ENCODE measurements around the gene SMYD4. TPM values are rescaled to one million over a fixed set of nuclear protein-coding genes. Genes with fewer than 3 reads are reported as not detected.

The SMYD4 gene
- total RNA-seq, 1 experiment from 2014 or later: 32.1 TPM

DNA sequence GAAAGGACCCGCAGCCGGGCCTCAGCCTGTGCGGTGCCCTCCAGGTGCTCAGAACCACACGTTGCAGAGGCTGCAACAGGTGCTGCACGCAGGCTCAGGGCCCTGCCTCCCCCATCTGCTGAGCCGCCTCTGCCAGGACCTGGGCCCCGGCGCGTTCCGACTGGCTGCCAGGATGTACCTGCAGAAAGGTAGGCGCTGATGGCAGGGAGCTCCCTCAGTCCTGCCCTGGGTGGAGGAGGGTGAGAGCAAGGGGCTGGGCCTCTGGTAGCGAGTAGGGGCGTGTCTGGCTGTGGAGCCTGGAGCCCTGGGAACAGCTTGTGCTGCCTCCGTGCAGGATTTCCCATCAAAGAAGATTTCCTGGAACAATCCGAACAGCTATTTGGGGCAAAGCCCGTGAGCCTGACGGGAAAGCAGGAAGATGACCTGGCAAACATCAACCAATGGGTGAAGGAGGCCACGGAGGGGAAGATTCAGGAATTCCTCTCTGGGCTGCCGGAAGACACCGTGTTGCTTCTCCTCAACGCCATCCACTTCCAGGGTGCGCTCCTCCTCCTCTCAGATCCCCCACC, 82.6 kb downstream of the SMYD4 start:
- peaks cover 21% of the 10 kb centered on the region for H3K4me1 ChIP-seq
- no peak overlapping the region for H3K4me3 ChIP-seq (ENCODE audit: low read depth, low read length)
- Mint-ChIP-seq H3K9me3 (ENCODE audit: unreplicated experiment) (no peaks in the 10 kb centered on the region), H3K36me3 (ENCODE audit: insufficient read depth, unreplicated experiment) (no peaks in the 10 kb centered on the region), H3K4me3 (ENCODE audit: unreplicated experiment) (no peak overlapping the region), H3K27me3 (ENCODE audit: insufficient read depth, unreplicated experiment) (no peaks in the 10 kb centered on the region), H3K4me1 (ENCODE audit: low read depth, unreplicated experiment) (peaks cover 8% of the 10 kb centered on the region), H3K27ac (ENCODE audit: unreplicated experiment) (no peak overlapping the region)
- ChIA-PET POLR2A (no interaction called here), CTCF (interaction anchor here (0.8 kb wide), 1 partner anchor 36 kb away, joined by 3 read pairs; no protein-coding TSS in a partner anchor)
- intact Hi-C loops (cut with micrococcal nuclease; ENCODE audit: unreplicated experiment): no loop called here
- TF ChIP-seq, protein P1, sequence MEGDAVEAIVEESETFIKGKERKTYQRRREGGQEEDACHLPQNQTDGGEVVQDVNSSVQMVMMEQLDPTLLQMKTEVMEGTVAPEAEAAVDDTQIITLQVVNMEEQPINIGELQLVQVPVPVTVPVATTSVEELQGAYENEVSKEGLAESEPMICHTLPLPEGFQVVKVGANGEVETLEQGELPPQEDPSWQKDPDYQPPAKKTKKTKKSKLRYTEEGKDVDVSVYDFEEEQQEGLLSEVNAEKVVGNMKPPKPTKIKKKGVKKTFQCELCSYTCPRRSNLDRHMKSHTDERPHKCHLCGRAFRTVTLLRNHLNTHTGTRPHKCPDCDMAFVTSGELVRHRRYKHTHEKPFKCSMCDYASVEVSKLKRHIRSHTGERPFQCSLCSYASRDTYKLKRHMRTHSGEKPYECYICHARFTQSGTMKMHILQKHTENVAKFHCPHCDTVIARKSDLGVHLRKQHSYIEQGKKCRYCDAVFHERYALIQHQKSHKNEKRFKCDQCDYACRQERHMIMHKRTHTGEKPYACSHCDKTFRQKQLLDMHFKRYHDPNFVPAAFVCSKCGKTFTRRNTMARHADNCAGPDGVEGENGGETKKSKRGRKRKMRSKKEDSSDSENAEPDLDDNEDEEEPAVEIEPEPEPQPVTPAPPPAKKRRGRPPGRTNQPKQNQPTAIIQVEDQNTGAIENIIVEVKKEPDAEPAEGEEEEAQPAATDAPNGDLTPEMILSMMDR (IDR thresholded peaks at IDR 0.05; ENCODE audit: insufficient read depth in 1 of 2, low read depth in 1 of 2, low read length in 1 of 2, severe bottlenecking in 1 of 2, unreplicated experiment in 1 of 2): no peak
- H3K27me3 ChIP-seq (replicated peaks; ENCODE audit: control insufficient read depth, insufficient read depth, low read length): no peaks in the 10 kb centered on the region
- no TSS peak for BruUV-seq (replicated peaks)
- no peak for DNase-seq
- H3K36me3 ChIP-seq (ENCODE audit: control insufficient read depth, insufficient read depth, low read length): peaks cover 6% of the 10 kb centered on the region
- H3K9me3 ChIP-seq: no peaks in the 10 kb centered on the region

DNA sequence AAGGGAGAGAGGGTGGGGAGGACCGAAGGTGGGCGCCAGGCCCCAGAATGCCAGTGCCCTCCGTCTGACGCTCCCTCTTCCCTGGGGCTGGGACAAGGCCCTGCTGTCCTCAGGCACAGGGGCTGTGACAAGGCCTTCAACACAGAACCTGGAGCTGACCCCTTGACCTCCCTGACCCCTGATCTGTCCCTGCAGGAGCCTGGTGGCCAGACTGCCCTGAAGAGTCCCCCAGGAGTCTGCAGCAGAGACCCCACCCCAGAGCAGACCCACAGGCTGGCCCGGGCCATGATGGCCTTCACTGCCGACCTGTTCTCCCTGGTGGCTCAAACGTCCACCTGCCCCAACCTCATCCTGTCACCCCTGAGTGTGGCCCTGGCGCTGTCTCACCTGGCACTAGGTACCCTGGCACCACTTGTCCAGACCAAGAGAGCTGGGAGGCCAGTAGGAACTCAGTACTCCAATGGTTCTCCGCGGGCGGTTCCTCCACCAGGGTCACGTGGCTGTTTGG, 84.1 kb downstream of the SMYD4 start:
- Mint-ChIP-seq H3K4me3 (ENCODE audit: unreplicated experiment) (no peak overlapping the region), H3K36me3 (ENCODE audit: insufficient read depth, unreplicated experiment) (no peaks in the 10 kb centered on the region), H3K4me1 (ENCODE audit: low read depth, unreplicated experiment) (peaks cover 16% of the 10 kb centered on the region), H3K27me3 (ENCODE audit: insufficient read depth, unreplicated experiment) (no peaks in the 10 kb centered on the region), H3K27ac (ENCODE audit: unreplicated experiment) (no peak overlapping the region), H3K9me3 (ENCODE audit: unreplicated experiment) (no peaks in the 10 kb centered on the region)
- Histone ChIP-seq H3K9me3 (no peaks in the 10 kb centered on the region), H3K4me1 (peaks cover 22% of the 10 kb centered on the region), H3K4me3 (ENCODE audit: low read depth, low read length) (no peak overlapping the region), H3K36me3 (ENCODE audit: control insufficient read depth, insufficient read depth, low read length) (peaks cover 6% of the 10 kb centered on the region), H3K27me3 (replicated peaks; ENCODE audit: control insufficient read depth, insufficient read depth, low read length) (no peaks in the 10 kb centered on the region)
- BruUV-seq (replicated peaks): no TSS peak
- intact Hi-C loops (cut with micrococcal nuclease; ENCODE audit: unreplicated experiment): no loop called here
- CTCF ChIA-PET: interaction anchor here (1.4 kb wide), 1 partner anchor 38 kb away, joined by 3 read pairs; no protein-coding TSS in a partner anchor
- TF ChIP-seq, protein P1 (IDR thresholded peaks at IDR 0.05; ENCODE audit: insufficient read depth in 1 of 2, low read depth in 1 of 2, low read length in 1 of 2, severe bottlenecking in 1 of 2, unreplicated experiment in 1 of 2): no peak
- POLR2A ChIA-PET: no interaction called here
- DNase-seq: no peak

DNA sequence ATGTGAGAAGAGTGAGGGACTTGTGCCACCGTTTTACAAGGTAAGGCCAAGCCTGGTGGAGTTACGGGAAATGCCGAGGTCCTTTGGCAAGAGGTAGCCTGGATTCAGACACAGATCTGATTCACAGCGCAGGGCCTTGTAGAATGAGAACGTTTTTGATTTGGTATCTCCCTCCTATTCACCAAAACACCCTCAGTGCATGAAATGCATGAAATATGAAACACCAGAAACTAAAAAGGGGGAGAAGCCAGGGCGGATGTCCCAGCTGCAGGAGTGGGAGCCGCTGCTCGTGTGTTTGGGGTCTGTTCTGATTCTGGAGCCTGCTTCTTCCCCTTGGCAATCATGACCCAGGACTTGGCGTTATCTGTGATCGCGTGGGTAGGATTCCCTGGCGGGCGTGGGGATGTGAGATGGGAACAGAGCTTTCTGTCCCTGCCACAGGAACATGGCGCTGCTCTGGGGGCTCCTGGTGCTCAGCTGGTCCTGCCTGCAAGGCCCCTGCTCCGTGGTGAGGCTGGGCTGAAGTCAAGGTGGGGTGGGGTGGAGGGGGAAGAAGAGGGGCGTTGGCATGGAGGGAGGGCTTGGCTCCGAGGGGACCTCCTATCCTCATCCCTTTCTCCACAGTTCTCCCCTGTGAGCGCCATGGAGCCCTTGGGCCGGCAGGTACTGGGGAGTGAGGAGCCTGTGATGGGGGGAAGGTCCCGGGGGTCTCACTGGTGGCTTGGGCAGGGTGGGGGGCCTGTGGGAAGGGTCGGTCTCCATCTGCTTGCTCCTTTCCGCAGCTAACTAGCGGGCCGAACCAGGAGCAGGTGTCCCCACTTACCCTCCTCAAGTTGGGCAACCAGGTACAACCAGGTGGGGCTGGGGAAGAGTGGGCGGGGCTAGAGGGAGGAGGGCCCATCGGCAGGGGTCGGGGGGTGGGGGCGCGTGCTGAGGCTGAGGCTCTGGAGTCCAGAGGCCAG, 84.9 kb downstream of the SMYD4 start:
- H3K36me3 Mint-ChIP-seq (ENCODE audit: insufficient read depth, unreplicated experiment): no peaks in the 10 kb centered on the region
- Histone ChIP-seq H3K36me3 (ENCODE audit: control insufficient read depth, insufficient read depth, low read length) (peaks cover 6% of the 10 kb centered on the region), H3K4me1 (peaks cover 22% of the 10 kb centered on the region), H3K4me3 (ENCODE audit: low read depth, low read length) (no peak overlapping the region), H3K27me3 (replicated peaks; ENCODE audit: control insufficient read depth, insufficient read depth, low read length) (no peaks in the 10 kb centered on the region), H3K9me3 (no peaks in the 10 kb centered on the region)
- TF ChIP-seq, protein P1 (IDR thresholded peaks at IDR 0.05; ENCODE audit: insufficient read depth in 1 of 2, low read depth in 1 of 2, low read length in 1 of 2, severe bottlenecking in 1 of 2, unreplicated experiment in 1 of 2): no peak
- no peak for DNase-seq
- no peaks in the 10 kb centered on the region for H3K9me3 Mint-ChIP-seq (ENCODE audit: unreplicated experiment)
- peaks cover 16% of the 10 kb centered on the region for H3K4me1 Mint-ChIP-seq (ENCODE audit: low read depth, unreplicated experiment)
- intact Hi-C loops (cut with micrococcal nuclease; ENCODE audit: unreplicated experiment): no loop called here
- ChIA-PET CTCF (interaction anchor here (1.4 kb wide), 1 partner anchor 39 kb away, joined by 3 read pairs; no protein-coding TSS in a partner anchor), POLR2A (no interaction called here)
- TSS peak; percentile 70 for BruUV-seq (replicated peaks)
- no peak overlapping the region for H3K4me3 Mint-ChIP-seq (ENCODE audit: unreplicated experiment)
- no peak overlapping the region for H3K27ac Mint-ChIP-seq (ENCODE audit: unreplicated experiment)
- H3K27me3 Mint-ChIP-seq (ENCODE audit: insufficient read depth, unreplicated experiment): no peaks in the 10 kb centered on the region

All from Caco-2 (cell line).